SK-N-SH (cell line): ENCODE measurements around the gene PPP1R16B.

Experiments used
- EP300 ChIP-seq, 2 experiments: IDR thresholded peaks; 2 replicates each; pipeline versions ENCODE4 v1.4.0 to v1.6.1; 2012; ENCODE audit warnings: borderline replicate concordance in 1 of 2, low read depth in 1 of 2, low read length in 1 of 2
- FOSL2 ChIP-seq: IDR thresholded peaks from 2 replicates; pipeline ENCODE4 v1.4.0; 2012; ENCODE audit warnings: low read depth, mild to moderate bottlenecking, moderate library complexity, borderline replicate concordance
- FOXM1 ChIP-seq: IDR thresholded peaks from 2 replicates; pipeline ENCODE4 v1.4.0; 2012; ENCODE audit warnings: low read depth, mild to moderate bottlenecking
- MXI1 ChIP-seq: IDR thresholded peaks from 2 replicates; pipeline ENCODE4 v1.6.1; 2012; ENCODE audit warnings: mild to moderate bottlenecking, low read depth, low read length, improper control_type of control experiment
- RAD21 ChIP-seq: IDR thresholded peaks from 2 replicates; pipeline ENCODE4 v1.6.1; 2012; ENCODE audit warnings: mild to moderate bottlenecking, low read length
- RCOR1 ChIP-seq: fragments of 150-350 bp; IDR thresholded peaks from 2 replicates; pipeline ENCODE4 v1.6.1; 2017; ENCODE audit warnings: antibody characterized with exemption, low read length
- RFX5 ChIP-seq: IDR thresholded peaks from 2 replicates; pipeline ENCODE4 v1.6.1; 2012; ENCODE audit warnings: mild to moderate bottlenecking, improper control_type of control experiment, low read length
- TF ChIP-seq, protein P1 (sequence below): fragments of 200-600 bp; sonication (generic); IDR thresholded peaks from 2 replicates; pipeline ENCODE4 v1.6.1; 2017; ENCODE audit warnings: antibody characterized with exemption, mild to moderate bottlenecking, moderate library complexity
- TF ChIP-seq, protein P2 (sequence below): IDR thresholded peaks from 2 replicates; pipeline ENCODE4 v1.4.0; 2012; ENCODE audit warnings: low read depth

DNA sequence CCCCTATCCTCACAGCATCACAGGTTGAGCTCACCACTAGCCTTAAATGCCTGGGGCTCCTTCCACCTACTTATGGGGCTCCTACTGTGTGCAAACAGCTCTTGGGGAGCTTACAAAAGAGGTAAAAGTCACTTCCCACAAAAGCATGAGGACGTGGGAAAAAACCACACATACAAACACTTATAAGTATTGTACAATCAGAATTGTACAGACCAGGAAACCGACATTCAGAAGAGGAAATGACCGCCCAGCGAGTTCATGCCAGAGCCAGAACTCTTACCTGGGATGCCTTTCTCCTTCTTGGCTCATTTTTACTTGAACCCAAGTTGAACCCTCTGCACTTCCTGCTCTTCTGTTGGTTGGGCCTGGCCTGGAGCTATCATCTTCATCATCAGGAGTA is 6.3 kb upstream of the PPP1R16B start:
- TF ChIP-seq, protein P1, sequence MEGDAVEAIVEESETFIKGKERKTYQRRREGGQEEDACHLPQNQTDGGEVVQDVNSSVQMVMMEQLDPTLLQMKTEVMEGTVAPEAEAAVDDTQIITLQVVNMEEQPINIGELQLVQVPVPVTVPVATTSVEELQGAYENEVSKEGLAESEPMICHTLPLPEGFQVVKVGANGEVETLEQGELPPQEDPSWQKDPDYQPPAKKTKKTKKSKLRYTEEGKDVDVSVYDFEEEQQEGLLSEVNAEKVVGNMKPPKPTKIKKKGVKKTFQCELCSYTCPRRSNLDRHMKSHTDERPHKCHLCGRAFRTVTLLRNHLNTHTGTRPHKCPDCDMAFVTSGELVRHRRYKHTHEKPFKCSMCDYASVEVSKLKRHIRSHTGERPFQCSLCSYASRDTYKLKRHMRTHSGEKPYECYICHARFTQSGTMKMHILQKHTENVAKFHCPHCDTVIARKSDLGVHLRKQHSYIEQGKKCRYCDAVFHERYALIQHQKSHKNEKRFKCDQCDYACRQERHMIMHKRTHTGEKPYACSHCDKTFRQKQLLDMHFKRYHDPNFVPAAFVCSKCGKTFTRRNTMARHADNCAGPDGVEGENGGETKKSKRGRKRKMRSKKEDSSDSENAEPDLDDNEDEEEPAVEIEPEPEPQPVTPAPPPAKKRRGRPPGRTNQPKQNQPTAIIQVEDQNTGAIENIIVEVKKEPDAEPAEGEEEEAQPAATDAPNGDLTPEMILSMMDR: no peak
- no peak for TF ChIP-seq EP300 (IDR thresholded peaks at IDR 0.05; ENCODE audit: borderline replicate concordance in 1 of 2, low read depth in 1 of 2, low read length in 1 of 2)
- TF ChIP-seq RAD21: no peak
- no peak for TF ChIP-seq FOSL2
- no peak for TF ChIP-seq RFX5
- no peak for TF ChIP-seq FOXM1
- no peak for TF ChIP-seq RCOR1
- TF ChIP-seq, protein P2, sequence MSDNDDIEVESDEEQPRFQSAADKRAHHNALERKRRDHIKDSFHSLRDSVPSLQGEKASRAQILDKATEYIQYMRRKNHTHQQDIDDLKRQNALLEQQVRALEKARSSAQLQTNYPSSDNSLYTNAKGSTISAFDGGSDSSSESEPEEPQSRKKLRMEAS: no peak
- TF ChIP-seq MXI1: no peak
